Tongue (tissue), 2 donors: ENCODE results near the gene MEX3A. TPM values are rescaled to one million over a fixed set of nuclear protein-coding genes. Genes with fewer than 3 reads are reported as not detected.
A peak's percentile ranks its signal among the peaks of the same experiment; 100 is the strongest.
"Not testable (repeated sequence)": the region's sequence is repeated elsewhere in the genome, so short reads cannot be mapped to it uniquely, and the experiment has no call there.

Experiments
- DNase-seq: peaks from one replicate; pipeline ENCODE4 v3.0.0-alpha.2; 2015
- total RNA-seq: library from RNA; depleted of rRNA; stranded (reverse); fragments of >200 nt; gene quantifications from one replicate; pipeline ENCODE4 v1.2.3, GENCODE V29; 2014

Gene MEX3A
- total RNA-seq, 1 donor from 2014 or later: 4.0 TPM

DNA sequence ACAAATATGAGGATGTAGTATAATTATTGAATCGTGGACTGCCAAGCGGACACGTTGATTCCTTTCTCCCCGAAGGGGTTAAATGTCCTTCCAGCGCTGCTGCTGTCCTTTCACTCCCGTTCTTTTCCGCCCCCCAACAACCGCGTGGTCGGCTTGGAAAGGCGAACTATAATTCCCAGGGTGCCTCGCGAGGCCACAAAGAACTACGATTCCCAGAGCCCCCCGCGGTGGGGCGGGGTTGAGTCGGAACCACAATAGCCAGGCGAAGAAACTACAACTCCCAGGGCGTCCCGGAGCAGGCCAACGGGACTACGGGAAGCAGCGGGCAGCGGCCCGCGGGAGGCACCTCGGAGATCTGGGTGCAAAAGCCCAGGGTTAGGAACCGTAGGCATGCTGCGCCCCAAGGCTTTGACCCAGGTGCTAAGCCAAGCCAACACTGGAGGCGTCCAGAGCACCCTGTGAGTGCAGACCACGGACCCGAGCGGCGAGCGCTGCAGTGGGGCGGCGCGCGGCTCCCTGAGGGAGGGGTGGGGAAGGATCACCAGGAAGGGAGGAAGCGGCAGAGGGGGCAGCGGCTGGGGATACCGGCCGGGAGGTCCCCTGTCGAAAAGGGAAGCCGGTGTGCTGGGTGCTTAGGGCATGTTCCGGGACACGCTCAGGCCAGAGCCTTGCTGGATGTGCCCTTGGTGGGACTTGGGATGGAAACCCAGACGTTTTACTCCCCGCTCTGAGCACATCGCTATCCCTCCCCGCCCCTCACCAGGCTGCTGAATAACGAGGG is 27.6 kb downstream of the MEX3A start, which contains the start of gene LAMTOR2:
Gene LAMTOR2, plus strand, starts transcription at position 283 of the 781 bp plus-strand sequence. Its CDS starts 108 bp downstream, at position 391.
- peak; percentile 100 for DNase-seq

DNA sequence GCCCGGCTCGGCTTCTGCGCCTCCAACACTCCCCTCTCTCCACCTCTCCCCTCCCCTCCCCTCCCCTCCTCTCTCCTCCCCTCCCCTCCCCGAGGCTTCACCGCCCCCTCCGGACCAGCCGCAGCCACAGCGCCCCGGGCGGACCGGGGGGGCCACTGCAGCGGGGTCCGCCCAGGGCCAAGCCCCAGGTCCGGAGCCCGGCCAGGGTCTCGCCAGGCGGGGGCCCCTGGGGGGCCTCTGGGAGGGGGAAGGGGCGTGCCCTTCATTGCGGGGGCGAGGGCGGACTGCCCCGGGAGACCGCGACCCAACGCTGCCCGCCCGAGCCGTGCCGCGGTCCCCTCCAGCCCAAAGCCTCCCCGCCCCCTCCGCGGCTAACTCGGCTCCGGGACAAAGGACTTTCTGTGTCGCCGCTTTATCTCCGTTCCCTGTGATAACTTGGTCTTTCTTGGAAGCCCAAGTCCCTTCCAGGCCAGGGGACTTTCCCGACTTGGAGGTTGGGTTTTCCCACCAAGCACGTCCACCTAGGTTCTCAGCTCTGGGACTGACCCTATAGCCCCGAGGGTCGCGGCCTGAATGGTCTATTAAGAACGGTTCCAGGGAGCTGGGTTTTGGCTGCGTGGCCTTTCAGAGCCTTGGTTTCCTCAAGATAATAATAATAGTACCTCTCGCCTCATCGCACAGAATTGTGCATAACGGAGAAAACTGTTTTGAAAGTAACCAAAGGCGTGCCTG is 28.3 kb downstream of the MEX3A start, which contains the start of gene UBQLN4:
Gene UBQLN4, minus strand, starts transcription at position 31 of the 732 bp plus-strand sequence. CDS start 97 bp downstream, outside the sequence.
- peak; percentile 95 for DNase-seq

DNA sequence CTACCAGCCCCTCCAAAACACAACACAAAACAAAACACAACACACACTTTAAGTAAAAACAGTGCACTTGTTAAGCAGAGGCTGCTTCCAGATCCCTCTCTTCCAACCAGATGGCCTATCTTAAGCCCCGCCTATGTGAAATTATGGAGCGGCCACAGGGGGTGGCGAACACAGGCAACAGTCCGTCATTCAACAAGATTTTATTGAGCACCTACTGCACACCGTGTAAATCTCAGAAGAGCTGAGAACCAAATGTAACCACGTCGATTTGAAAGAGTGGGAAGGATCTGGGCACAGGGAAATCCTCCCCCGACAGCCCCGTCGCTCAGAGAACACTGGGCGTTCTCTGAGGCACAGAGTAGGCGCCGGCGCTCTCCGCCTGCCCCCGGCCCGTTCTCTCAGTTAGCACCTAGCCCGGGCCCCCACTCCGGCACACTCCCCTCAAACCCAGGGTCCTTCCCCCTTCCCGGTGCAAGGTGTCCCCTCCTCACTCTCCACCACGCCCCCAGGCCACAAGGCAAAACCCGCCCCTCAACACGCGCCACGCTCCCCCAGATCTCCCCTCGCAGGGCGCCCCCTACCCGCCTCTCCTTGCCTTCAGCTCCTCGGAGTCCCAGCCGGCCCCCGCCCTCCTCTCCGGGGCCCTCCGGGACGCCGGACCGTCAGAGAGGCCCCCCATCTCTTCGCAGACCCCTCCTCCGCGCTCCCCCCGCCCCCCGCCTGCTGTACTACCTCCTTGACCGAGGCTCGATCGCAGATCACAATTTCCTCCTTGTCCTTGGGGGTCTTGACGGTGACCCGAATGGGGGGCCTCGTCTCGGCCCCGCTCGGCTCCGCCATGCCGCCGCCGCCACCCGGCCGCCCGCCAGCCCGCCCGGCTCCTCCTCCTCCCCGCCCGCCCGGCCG is 29.1 kb downstream of the MEX3A start:
- peak; percentile 80 for DNase-seq

DNA sequence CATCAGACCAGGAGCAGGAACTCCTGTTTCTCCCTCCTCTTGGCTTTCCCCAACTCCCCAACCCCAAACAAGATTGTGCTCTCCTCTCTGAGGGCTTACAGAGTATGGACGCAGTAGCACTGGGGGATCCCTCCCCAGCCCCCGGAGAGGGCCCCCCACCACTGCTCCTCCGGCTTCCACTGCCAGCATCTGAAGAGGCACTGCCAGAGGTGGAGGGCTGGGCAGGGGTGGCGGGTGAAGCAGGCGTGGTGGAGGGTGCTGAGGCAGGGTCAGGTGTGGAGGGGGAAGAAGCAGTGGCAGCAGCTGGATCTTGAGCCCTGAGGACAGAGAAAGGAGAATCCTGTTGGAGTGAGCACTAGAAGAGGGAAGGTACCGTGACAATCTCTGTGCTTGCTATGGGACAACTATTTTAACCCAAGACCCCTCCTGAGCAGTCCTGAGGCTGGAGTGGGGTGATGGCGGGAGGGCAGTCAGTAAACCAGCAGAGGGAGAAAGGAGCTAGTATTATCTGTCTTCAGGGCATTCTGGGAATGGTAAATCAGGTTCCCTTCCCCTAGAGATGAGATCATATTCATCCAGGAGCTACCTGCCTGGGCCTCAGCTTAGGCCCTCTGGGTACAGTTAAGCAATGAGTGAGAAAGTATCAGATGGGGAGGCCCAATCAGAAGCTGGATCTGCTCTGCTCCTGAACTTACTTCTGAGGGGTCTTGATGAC is 31.1 kb downstream of the MEX3A start:
- DNase-seq: no peak

DNA sequence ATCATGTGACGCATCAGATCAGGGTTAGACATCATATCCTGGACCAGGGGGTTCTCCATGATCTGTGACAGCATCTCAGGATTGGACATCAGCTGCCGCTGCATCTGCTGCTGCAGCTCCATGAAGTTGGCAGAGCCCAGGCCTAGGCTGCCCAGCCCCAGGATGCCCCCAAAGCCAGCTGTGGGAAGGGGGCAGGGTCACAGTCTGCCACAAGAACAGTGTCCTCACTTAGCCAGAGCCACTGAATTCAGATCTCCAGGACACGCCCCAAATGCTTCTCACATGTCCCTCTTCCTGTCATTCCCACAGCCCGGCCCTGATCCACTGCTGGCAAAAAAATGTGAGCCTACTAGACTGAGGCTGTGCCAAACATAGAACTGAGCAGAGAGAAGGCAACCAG is 31.9 kb downstream of the MEX3A start:
- DNase-seq: peak; percentile 72

DNA sequence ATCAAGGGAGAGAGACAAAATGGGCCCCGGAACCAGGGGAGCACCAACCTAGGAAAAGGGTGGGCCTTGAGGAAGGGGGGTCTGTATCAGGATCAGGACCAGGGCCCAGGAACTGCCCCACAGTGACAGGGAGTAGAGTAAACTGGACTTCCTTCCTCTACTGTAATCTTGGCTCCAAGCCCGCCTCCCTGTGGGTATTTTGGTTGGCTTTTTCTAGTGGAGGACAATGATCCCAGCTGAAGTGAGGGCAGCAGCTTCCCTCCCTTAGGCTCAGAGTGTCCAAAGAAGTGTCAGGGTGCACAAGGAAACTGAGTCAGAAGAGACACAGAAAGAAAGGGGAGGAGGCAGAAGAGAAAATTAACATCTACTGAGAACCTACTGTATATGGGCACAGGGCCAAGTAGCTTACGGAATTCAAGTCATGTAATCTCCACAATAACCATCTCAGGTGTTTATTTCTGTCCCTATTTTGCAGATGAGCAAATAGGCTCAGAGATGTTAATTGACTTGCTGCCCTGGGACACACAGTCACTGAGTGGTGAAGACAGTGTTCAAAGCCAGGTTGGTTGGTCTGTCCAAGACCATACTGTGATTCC is 33.5 kb downstream of the MEX3A start:
- DNase-seq: no peak

DNA sequence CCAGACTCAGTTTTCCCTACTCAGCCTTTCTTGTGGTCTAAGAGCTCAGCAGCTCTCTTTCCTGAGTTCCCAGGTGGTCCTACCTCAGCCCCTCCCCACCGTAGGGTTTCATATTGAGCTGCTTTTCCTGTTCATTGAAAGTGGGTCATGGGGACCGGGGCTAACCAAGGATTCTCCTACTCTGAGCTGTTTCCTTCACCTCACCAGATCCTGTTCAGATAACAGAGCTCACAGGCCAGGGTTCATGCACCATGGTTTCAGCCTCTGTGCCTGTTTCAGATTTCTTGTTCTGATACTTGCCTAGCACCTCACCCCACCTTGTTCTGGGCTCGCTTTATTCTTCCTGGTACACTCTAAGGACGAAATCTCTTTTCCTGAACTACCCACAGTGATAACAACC is 37.2 kb downstream of the MEX3A start:
- no peak for DNase-seq

DNA sequence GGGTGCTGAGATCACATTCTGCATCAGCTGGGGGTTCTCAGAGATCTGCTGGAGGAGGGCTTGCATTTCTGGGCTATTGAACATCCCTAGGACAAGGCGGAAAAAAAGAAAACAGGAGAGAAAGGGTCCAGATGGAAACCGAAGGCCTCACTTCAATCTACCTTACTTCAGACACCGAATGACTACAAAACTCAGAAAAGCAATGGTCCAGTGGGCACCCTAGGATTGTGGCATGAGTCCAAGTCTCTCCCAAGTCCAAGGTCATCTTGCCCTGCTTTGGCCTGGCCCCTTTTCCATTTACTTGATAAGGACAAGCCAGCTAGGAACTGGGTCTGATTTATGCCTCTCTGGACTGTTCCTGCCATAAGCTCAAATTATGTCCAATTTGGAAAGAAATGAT is 39.4 kb downstream of the MEX3A start:
- DNase-seq: no peak

DNA sequence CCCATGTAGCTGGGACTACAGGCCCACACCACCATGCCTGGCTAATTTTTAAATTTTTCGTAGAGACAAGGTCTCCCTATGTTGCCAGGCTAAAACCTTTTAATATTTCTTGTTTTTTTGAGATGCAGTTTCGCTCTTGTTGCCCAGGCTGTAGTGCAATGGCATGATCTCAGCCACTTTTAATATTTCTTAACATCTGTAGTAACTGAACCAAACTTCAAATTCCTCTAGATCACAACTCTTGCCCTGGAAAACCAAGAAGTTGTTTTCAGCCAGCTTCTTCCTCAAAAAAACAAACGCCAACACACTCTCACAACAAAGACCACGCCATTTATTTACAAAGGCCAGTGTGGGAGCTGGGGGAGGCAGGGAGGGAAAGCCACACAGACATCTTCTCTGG is 47.3 kb downstream of the MEX3A start:
- not testable (repeated sequence) for DNase-seq

DNA sequence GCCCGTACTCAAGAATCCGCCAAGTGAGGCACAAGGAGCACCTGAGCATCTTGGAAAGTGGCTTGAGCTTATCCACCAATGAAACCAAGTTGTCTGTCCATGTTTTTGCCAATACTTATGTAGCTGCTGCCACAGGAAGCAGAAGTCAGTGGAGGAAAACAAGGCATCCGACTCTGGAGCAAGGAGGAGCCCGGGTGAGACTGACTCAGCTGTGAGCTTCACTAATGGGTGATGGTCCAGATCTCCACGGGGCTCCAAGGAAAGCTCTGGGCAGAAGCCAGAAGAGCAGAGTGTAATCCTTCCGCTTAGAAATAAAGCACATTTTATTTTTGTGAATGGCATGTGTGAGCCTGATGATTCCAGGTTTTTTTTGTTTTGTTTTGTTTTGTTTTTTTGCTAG is 49.3 kb downstream of the MEX3A start:
- no peak for DNase-seq

DNA sequence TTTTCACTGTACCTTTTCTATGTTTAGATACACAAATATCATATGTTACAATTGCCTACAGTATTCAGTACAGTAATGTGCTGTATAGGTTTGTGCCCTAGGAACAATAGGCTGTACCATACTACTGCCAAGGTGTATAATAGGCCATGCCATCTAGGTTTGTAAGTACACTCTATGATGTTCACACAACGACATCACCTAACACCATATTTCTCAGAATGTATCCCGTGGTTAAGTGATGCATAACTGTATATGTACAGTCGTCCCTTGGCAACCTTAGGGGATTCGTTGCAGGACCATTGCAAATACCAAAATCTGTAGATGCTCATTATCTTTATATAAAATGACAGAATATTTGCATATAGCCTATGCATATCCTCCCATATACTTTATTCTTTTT is 55.7 kb downstream of the MEX3A start:
- DNase-seq: no peak

DNA sequence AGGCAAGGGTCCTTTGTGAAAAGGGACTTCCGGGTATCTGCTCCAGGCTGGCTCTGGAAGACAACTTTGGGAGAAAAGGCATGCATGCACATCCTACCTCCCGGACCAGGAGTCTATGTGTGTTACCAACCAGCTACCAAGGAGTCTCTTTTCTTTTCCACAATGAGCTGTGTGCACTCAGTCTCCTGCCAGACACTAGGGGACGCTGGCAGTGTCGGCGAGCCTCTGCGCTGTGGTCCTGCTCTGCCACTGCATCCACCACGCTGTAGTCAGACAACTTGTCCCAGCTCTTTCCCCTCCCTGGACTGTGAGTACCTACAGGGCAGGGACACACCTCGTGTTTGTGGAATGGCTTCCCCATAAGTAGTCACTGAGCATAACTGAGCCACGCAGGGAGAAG is 56.4 kb downstream of the MEX3A start:
- peak; percentile 24 for DNase-seq

DNA sequence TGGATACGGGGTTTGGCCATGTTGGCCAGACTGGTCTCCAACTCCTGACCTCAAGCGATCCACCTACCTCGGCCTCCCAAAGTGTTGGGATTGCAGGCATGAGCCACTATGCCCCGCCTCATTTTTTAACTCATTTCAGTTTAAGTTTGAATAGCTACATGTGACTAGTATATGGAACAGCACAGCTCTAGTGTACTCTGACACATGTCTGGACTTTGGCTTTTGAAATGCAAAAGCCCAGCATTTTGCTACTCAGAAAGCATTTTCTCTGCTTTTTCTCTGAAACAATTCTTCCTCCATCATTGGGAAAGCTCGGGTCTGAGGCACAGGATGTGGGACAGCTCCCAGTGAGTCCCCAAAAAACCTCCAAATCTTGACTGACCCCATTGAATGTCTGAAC is 57.5 kb downstream of the MEX3A start:
- no peak for DNase-seq

Other genes with a start within 250 kb of the MEX3A start
- gene GON4L, start 225.3 kb downstream of the MEX3A start, total RNA-seq: 41.3 TPM
- gene SYT11, start 222.9 kb downstream of the MEX3A start, total RNA-seq: 26.2 TPM
- gene RIT1, start 171.1 kb downstream of the MEX3A start, total RNA-seq: 32.6 TPM
- 52.4 TPM for gene KHDC4, start 148.1 kb downstream of the MEX3A start, total RNA-seq
- gene RXFP4, start 140.8 kb downstream of the MEX3A start, total RNA-seq: not detected
- gene ARHGEF2, start 103.9 kb downstream of the MEX3A start, total RNA-seq: 115 TPM
- gene SSR2, start 61.5 kb downstream of the MEX3A start, total RNA-seq: 282 TPM
- gene UBQLN4, start 28.7 kb downstream of the MEX3A start, total RNA-seq: 29.1 TPM
- gene LAMTOR2, start 27.7 kb downstream of the MEX3A start, total RNA-seq: 31.8 TPM
- gene RAB25, start 21.3 kb downstream of the MEX3A start, total RNA-seq: 13.3 TPM
- gene LMNA, start 32.2 kb upstream of the MEX3A start, total RNA-seq: 721 TPM
- 5.5 TPM for gene SEMA4A, start 71.1 kb upstream of the MEX3A start, total RNA-seq
- 9.4 TPM for gene SLC25A44, start 111.6 kb upstream of the MEX3A start, total RNA-seq
- gene PMF1, start 130.5 kb upstream of the MEX3A start, total RNA-seq: 49.7 TPM
- 1.0 TPM for gene BGLAP, start 159.7 kb upstream of the MEX3A start, total RNA-seq
- 1.0 TPM for gene PAQR6, start 165.6 kb upstream of the MEX3A start, total RNA-seq
- gene SMG5, start 200.4 kb upstream of the MEX3A start, total RNA-seq: 52.1 TPM
- 6.1 TPM for gene TMEM79, start 201.9 kb upstream of the MEX3A start, total RNA-seq
- 13.1 TPM for gene GLMP, start 213.2 kb upstream of the MEX3A start, total RNA-seq
- gene VHLL, start 216.8 kb upstream of the MEX3A start, total RNA-seq: not detected